NB4 (cell line): ENCODE measurements around the gene ACTG2.
A peak's percentile ranks its signal among the peaks of the same experiment; 100 is the strongest.

Experiments used
- DNase-seq: peaks from one replicate; pipeline ENCODE4 v3.0.0; 2010; ENCODE audit warnings: low read depth
- H3K4me3 ChIP-seq: one replicate; pipeline ENCODE4 v1.5.1; 2011; ENCODE audit warnings: mild to moderate bottlenecking, low read depth, low read length, moderate library complexity
- MYC ChIP-seq: IDR thresholded peaks from 2 replicates; pipeline ENCODE4 v1.6.1; 2011; ENCODE audit warnings: low read depth, low read length
- POLR2A ChIP-seq: IDR thresholded peaks from 2 replicates; pipeline ENCODE4 v1.6.1; 2011; ENCODE audit warnings: mild to moderate bottlenecking; ENCODE audit not compliant: insufficient read length; ENCODE audit errors: extremely low read depth
- TF ChIP-seq, protein P1 (sequence below): IDR thresholded peaks from 2 replicates; pipeline ENCODE4 v1.6.1; 2011; ENCODE audit warnings: low read depth, low read length
- TF ChIP-seq, protein P2 (sequence below): IDR thresholded peaks from one replicate; pipeline ENCODE4 v1.5.1; 2012; ENCODE audit warnings: low read depth, low read length

The ACTG2 gene

DNA sequence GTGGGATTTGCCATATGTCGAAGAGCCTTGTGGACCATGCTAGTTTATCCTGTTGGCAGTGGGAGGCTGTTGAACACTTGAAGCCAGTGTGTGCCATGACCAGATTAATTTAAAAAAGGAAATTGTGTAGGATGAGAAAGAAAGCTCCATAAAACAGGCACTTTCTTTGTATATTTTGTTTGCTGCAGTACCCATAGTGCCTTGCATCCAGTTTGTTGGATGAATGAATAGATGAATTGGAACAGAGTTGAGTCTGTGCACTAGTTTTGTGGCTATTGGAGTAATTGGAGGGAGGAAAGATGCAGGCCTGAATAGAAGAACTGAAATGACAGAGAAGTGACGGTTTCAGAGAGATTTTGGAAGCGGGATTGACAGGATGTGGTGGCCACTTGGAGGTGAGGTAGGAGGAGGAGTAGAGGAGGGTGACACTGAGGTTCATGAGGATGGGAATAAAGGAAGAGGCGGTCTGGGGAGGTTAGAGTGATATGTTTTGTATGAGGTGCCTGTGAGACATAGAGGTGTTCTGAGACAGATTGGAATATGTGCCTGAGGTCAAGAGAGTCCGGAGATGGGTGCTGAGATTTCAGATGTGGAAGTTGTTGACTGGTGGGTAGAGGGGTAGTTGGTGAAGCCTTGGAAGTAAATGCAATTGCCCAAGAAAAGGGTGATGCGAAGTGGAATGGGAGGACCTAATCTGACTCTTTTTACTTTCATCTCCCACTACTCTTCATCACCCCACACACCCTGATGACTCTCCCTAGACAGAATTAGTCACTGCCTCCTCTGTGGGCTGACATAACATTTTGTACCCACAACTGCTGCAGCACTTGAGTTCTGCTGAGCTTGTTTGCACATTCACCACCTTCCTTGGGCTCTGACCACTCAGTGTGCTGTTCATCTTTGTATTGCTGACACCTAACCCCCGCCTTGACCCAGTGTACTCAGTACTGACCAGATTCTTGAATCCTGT, 39.0 kb downstream of the ACTG2 start:
- peak; percentile 26 for DNase-seq
- TF ChIP-seq, protein P1, sequence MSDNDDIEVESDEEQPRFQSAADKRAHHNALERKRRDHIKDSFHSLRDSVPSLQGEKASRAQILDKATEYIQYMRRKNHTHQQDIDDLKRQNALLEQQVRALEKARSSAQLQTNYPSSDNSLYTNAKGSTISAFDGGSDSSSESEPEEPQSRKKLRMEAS = no peak
- TF ChIP-seq, protein P2, sequence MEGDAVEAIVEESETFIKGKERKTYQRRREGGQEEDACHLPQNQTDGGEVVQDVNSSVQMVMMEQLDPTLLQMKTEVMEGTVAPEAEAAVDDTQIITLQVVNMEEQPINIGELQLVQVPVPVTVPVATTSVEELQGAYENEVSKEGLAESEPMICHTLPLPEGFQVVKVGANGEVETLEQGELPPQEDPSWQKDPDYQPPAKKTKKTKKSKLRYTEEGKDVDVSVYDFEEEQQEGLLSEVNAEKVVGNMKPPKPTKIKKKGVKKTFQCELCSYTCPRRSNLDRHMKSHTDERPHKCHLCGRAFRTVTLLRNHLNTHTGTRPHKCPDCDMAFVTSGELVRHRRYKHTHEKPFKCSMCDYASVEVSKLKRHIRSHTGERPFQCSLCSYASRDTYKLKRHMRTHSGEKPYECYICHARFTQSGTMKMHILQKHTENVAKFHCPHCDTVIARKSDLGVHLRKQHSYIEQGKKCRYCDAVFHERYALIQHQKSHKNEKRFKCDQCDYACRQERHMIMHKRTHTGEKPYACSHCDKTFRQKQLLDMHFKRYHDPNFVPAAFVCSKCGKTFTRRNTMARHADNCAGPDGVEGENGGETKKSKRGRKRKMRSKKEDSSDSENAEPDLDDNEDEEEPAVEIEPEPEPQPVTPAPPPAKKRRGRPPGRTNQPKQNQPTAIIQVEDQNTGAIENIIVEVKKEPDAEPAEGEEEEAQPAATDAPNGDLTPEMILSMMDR = no peak
- TF ChIP-seq MYC (no peak), POLR2A (no peak)
- no peak overlapping the region for H3K4me3 ChIP-seq

DNA sequence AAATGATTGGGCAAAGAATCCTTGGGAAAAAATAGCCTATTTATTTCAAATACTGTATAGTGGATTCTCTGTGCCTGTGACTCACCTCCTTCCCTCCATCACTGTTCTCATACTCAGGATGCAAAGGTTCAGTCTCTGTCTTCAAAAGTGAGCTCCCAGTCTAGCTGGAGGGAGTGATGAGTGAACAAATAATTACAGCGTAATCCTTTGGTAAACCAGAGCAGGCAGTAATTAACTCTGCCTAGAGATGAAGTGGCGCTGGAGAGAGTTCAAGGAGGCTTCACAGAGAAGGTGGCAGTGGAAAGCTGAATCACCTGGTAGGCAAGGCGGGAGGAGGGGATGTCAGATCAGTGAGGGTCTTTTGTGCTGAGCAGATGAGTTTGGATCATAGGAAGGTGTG, 40.4 kb downstream of the ACTG2 start:
- no peak overlapping the region for H3K4me3 ChIP-seq
- no peak for DNase-seq
- TF ChIP-seq, protein P1 = no peak
- TF ChIP-seq POLR2A (no peak), MYC (no peak)
- TF ChIP-seq, protein P2 = no peak

DNA sequence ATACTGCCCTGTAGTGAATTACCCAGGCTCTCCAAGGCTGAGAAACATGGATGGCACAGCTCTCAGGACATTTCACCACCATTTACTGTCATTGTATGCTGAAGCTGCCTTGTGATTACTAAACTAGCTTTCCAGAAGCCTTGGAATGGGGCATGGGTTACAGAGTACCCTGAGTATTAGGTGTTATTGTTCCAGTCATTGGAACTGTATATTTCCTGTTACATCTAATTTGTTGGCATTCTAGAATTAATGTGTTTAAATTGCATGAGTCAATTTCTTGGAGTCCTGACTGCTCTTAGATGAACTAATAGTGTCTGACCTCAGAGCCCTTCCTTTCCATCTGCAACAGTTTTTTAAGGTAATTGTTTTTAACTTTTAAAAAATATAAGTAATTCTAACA, 42.8 kb downstream of the ACTG2 start:
- DNase-seq = no peak
- no peak overlapping the region for H3K4me3 ChIP-seq
- TF ChIP-seq, protein P1 = no peak
- TF ChIP-seq POLR2A = no peak
- TF ChIP-seq, protein P2 = no peak
- TF ChIP-seq MYC = no peak

DNA sequence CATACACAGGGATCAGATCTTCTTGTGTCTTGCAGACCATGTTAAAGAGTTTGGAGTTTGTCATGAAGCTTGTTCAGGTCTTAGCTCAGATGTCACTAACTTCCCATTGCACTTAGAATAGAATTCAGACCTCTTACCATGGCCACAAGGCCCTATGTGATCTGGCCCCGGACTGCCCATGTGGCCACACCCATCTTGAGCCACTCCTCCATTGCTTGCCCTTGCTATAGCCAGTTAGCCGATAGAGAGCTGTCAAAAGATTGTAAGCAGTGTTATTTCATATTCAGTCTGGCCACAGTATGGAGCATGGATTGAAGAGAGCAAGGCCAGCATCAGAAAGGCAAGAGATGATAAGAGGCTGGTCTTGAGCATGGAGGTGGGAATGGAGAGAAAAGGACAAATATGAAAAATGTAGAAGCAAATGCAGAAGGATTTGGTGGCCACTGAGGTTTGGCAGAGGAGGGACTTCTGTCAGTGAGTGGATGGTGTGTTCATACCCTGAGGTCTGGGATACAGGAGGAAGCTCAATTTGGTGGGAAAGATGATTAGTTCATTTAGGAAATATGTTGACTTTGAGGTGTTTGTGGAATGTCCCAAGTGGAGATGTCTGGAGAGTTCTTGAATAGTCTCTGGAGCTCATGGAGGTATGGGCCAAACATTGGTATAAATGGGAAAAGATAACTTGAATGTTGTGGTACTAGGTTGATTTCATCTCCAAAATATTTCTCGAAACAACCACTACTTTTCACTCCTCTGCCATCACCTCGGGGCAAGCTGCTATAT, 44.5 kb downstream of the ACTG2 start:
- DNase-seq = no peak
- H3K4me3 ChIP-seq = no peak overlapping the region
- TF ChIP-seq POLR2A (no peak), MYC (no peak)
- TF ChIP-seq, protein P2 = no peak
- TF ChIP-seq, protein P1 = no peak

DNA sequence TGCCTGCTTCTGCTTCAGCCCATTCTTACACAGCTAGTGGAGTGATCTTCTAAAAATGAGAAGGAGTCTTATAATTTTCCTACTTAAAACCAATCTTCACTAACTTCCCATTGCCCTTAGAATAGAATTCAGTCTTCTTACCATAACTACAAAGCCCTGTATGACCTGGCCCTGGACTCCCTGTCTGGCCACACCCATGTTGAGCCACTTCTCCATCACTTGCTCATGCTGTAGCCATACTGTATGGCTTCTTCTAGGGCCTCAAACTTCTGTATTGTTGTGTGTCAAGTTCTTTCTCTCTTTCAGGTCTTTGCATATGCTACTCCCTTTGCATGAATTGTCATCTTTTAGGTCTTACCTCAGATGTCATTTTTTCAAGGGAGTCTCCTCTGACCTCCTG, 45.1 kb downstream of the ACTG2 start:
- no peak overlapping the region for H3K4me3 ChIP-seq
- TF ChIP-seq, protein P2 = no peak
- TF ChIP-seq MYC = no peak
- TF ChIP-seq, protein P1 = no peak
- no peak for TF ChIP-seq POLR2A
- no peak for DNase-seq
